ENCODE data around the gene CYB561. TPM values are rescaled to one million over a fixed set of nuclear protein-coding genes. Genes with fewer than 3 reads are reported as not detected.

CYB561 gene
- total and polyA plus RNA-seq, 2 experiments from 2014 or later = 13.7 to 30.9 TPM

DNA sequence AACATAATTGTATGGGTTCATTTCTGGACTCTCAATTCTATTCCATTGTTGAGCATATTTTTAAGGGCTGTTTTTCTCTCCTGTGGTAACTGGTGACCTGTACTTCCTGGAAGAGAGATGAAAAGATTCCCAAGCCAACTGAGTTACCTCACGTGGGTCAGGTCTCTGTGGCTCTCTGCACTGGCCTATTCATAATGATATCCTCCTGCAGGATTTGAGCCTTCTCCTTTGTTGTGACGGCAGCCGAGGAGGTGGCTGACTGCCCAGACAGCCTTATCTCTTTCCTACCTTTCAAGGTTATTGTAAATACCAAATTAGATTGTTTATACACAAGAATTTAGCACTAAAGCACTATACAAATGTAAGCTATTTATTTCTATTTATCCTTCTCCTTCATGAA, 28.1 kb upstream of the CYB561 start:
- Histone ChIP-seq H3K4me1 (ENCODE audit: insufficient read depth) (peaks cover 24% of the 10 kb centered on the region), H2AFZ (no peak overlapping the region), H4K20me1 (replicated peaks; ENCODE audit: insufficient read depth) (no peaks in the 10 kb centered on the region), H3K79me2 (replicated peaks; ENCODE audit: insufficient read depth) (no peaks in the 10 kb centered on the region), H3K36me3 (ENCODE audit: insufficient read depth) (no peaks in the 10 kb centered on the region), H3K9me2 (ENCODE audit: insufficient read depth) (no peaks in the 10 kb centered on the region), H3K4me2 (no peak overlapping the region), H3K27me3 (ENCODE audit: insufficient read depth) (peaks cover 19% of the 10 kb centered on the region), H3K27ac (ENCODE audit: low read depth) (no peak overlapping the region), H3F3A (replicated peaks; ENCODE audit: low read depth) (0 out of 2 replicates have a peak, but pooled peaks cover 5% of the 10 kb centered on the region), H3K4me3 (no peak overlapping the region)
- TF ChIP-seq JUNB (IDR thresholded peaks at IDR 0.05; ENCODE audit: unreplicated experiment) = no peak
- TF ChIP-seq ZNF114 (CRISPR knock-in tag; IDR thresholded peaks at IDR 0.05) = no peak
- no peak for TF ChIP-seq EZH2phosphoT487 (IDR thresholded peaks at IDR 0.05; ENCODE audit: unreplicated experiment)
- no peak for TF ChIP-seq POLR2AphosphoS5 (IDR thresholded peaks at IDR 0.05; ENCODE audit: low read depth)
- TF ChIP-seq CTCF (conservative IDR thresholded peaks at IDR 0.05; ENCODE audit: low read depth in 2 of 2) = no peak
- TF ChIP-seq, protein P1, sequence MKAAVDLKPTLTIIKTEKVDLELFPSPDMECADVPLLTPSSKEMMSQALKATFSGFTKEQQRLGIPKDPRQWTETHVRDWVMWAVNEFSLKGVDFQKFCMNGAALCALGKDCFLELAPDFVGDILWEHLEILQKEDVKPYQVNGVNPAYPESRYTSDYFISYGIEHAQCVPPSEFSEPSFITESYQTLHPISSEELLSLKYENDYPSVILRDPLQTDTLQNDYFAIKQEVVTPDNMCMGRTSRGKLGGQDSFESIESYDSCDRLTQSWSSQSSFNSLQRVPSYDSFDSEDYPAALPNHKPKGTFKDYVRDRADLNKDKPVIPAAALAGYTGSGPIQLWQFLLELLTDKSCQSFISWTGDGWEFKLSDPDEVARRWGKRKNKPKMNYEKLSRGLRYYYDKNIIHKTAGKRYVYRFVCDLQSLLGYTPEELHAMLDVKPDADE (IDR thresholded peaks at IDR 0.05) = no peak
- no peak for TF ChIP-seq EZH2 (IDR thresholded peaks at IDR 0.05; ENCODE audit: low read depth, unreplicated experiment)
- TF ChIP-seq REST (IDR thresholded peaks at IDR 0.05; ENCODE audit: unreplicated experiment) = no peak
- TF ChIP-seq STAT1 (IDR thresholded peaks at IDR 0.05; ENCODE audit: unreplicated experiment) = no peak
- no peak for TF ChIP-seq ZNF462 (CRISPR knock-in tag; IDR thresholded peaks at IDR 0.05)
- no peak for TF ChIP-seq NANOG (IDR thresholded peaks at IDR 0.05; ENCODE audit: borderline replicate concordance)
- no peak for TF ChIP-seq CREB1 (CRISPR knock-in tag; IDR thresholded peaks at IDR 0.05; ENCODE audit: low read depth)
- no peak for TF ChIP-seq ZNF331 (CRISPR knock-in tag; IDR thresholded peaks at IDR 0.05; ENCODE audit: low read depth)
- no peak overlapping the region for H3K27ac Mint-ChIP-seq
- DNase-seq (ENCODE audit: low spot score) = no peak
- H3K27me3 Mint-ChIP-seq (ENCODE audit: insufficient read depth, low read depth, poor library complexity) = peaks cover 34% of the 10 kb centered on the region
- no peaks in the 10 kb centered on the region; the same call in 2 of the 3 replicates for H3K9me3 Mint-ChIP-seq
- H3K4me3 Mint-ChIP-seq = no peak overlapping the region
- peaks cover 32% of the 10 kb centered on the region for H3K4me1 Mint-ChIP-seq
- H3K36me3 Mint-ChIP-seq (ENCODE audit: low read depth) = no peaks in the 10 kb centered on the region
- no peak for ATAC-seq

All from GM23338 (cell line).